Mesendoderm (in vitro differentiated cells): ENCODE data around the gene CAMTA1.

Experiments
- DNase-seq: peaks from one replicate; pipeline ENCODE4 v3.0.0; 2013
- H2AK5ac ChIP-seq: 2 replicates; pipeline ENCODE4 v1.6.1; 2013; ENCODE audit warnings: low read length, inconsistent platforms
- H2BK120ac ChIP-seq: 2 replicates; pipeline ENCODE4 v1.6.1; 2013; ENCODE audit warnings: low read depth, mild to moderate bottlenecking, low read length, moderate library complexity, mixed read lengths
- H2BK15ac ChIP-seq: replicated peaks from 2 replicates; pipeline ENCODE4 v1.6.1; 2013; ENCODE audit warnings: low read depth, mild to moderate bottlenecking, moderate library complexity
- H2BK5ac ChIP-seq: 2 replicates; pipeline ENCODE4 v1.6.1; 2013; ENCODE audit warnings: low read length, inconsistent platforms
- H3K18ac ChIP-seq: 2 replicates; pipeline ENCODE4 v1.6.1; 2013; ENCODE audit warnings: mild to moderate bottlenecking, low read length, mixed read lengths
- H3K23ac ChIP-seq: one replicate; pipeline ENCODE4 v1.6.1; 2013; ENCODE audit warnings: low read length
- H3K27ac ChIP-seq: 2 replicates; pipeline ENCODE4 v1.5.1; 2013; ENCODE audit warnings: low read depth, mild to moderate bottlenecking, inconsistent platforms, low read length, moderate library complexity
- H3K27me3 ChIP-seq: 2 replicates; pipeline ENCODE4 v1.6.1; 2013; ENCODE audit warnings: low read length, control low read depth, mild to moderate bottlenecking, inconsistent platforms; ENCODE audit not compliant: insufficient read depth, poor library complexity
- H3K36me3 ChIP-seq: 2 replicates; pipeline ENCODE4 v1.6.1; 2013; ENCODE audit warnings: low read length, inconsistent platforms; ENCODE audit not compliant: control insufficient read depth, insufficient read depth
- H3K4ac ChIP-seq: one replicate; pipeline ENCODE4 v1.6.1; 2013; ENCODE audit warnings: low read depth, mild to moderate bottlenecking, low read length, moderate library complexity
- H3K4me1 ChIP-seq: 2 replicates; pipeline ENCODE4 v1.6.1; 2013; ENCODE audit warnings: low read depth, low read length, inconsistent platforms; ENCODE audit not compliant: control insufficient read depth
- H3K4me2 ChIP-seq: 2 replicates; pipeline ENCODE4 v1.6.1; 2013; ENCODE audit warnings: low read length
- H3K4me3 ChIP-seq: 2 replicates; pipeline ENCODE4 v1.5.1; 2013; ENCODE audit warnings: mild to moderate bottlenecking, low read length
- H3K56ac ChIP-seq: one replicate; pipeline ENCODE4 v1.6.1; 2013; ENCODE audit warnings: low read length
- H3K79me1 ChIP-seq: 2 replicates; pipeline ENCODE4 v1.6.1; 2013; ENCODE audit warnings: low read length, inconsistent platforms
- H3K79me2 ChIP-seq: 2 replicates; pipeline ENCODE4 v1.6.1; 2013; ENCODE audit warnings: mild to moderate bottlenecking, low read length; ENCODE audit not compliant: control insufficient read depth, insufficient read depth
- H3K9ac ChIP-seq: 2 replicates; pipeline ENCODE4 v1.6.1; 2013; ENCODE audit warnings: low read length, inconsistent platforms
- H4K5ac ChIP-seq: one replicate; pipeline ENCODE4 v1.6.1; 2013; ENCODE audit warnings: low read length
- H4K8ac ChIP-seq: one replicate; pipeline ENCODE4 v1.6.1; 2013; ENCODE audit warnings: low read depth, mild to moderate bottlenecking, control low read depth, low read length, moderate library complexity
- WGBS: extraction: QIAGEN DNeasy Blood & Tissue Kit; methylation state at CpG from one replicate; pipeline ENCODE4 v1.1.7; 2013; ENCODE audit warnings: low lambda C conversion rate, missing lambda C conversion rate; ENCODE audit not compliant: insufficient coverage; ENCODE audit errors: extremely low coverage; 5-methylcytosine and 5-hydroxymethylcytosine counted together

CAMTA1 gene

DNA sequence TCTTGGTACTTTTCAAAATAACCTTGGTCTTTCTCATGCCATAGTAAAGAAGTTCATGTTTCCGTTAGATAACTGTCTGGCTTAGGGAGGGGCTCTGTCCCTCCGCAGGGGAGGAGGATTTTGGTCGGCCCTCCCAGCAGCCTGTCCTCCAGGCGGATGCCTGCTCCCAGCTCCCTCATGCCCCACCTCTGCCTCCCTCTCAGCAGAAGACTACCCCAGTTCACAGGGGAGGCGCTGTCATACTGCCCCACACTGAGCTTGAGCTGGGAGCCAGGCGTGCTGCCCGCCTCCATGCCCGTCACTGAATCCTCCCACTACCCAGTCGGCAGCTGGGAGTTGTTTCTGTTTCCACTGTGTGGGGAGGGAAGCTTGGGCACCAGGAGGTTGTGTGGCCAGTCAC lies 127.3 kb downstream of the CAMTA1 start:
- no peaks in the 10 kb centered on the region for H3K27me3 ChIP-seq
- H4K8ac ChIP-seq, result no peak overlapping the region
- H4K5ac ChIP-seq, result no peak overlapping the region
- no peaks in the 10 kb centered on the region for H3K79me1 ChIP-seq
- H3K9ac ChIP-seq, result no peak overlapping the region
- no CpG with 5 or more reads among the region's 9 CpGs for WGBS
- H2BK120ac ChIP-seq, result no peak overlapping the region
- H3K4ac ChIP-seq, result no peak overlapping the region
- peaks cover 4% of the 10 kb centered on the region for H3K4me1 ChIP-seq
- no peak overlapping the region for H3K4me2 ChIP-seq
- peak overlapping the region; percentile 34 for H3K27ac ChIP-seq
- DNase-seq, result no peak
- no peak overlapping the region for H3K23ac ChIP-seq
- H3K79me2 ChIP-seq, result no peaks in the 10 kb centered on the region
- no peaks in the 10 kb centered on the region for H3K36me3 ChIP-seq
- H3K4me3 ChIP-seq, result no peak overlapping the region
- H2BK15ac ChIP-seq, result no peak overlapping the region
- no peak overlapping the region for H2AK5ac ChIP-seq
- no peak overlapping the region for H3K56ac ChIP-seq
- no peak overlapping the region for H2BK5ac ChIP-seq
- H3K18ac ChIP-seq, result no peak overlapping the region

GRCh38 chr1:6913086-6913485 lies 127.8 kb downstream of the CAMTA1 start:
- H3K56ac ChIP-seq, result no peak overlapping the region
- no peak overlapping the region for H4K8ac ChIP-seq
- no peak overlapping the region for H2BK15ac ChIP-seq
- no peaks in the 10 kb centered on the region for H3K79me2 ChIP-seq
- H3K27ac ChIP-seq, result no peak overlapping the region
- no peak overlapping the region for H3K4me3 ChIP-seq
- H4K5ac ChIP-seq, result no peak overlapping the region
- no peak for DNase-seq
- H2BK120ac ChIP-seq, result no peak overlapping the region
- no peak overlapping the region for H3K9ac ChIP-seq
- no peak overlapping the region for H3K4me2 ChIP-seq
- H3K18ac ChIP-seq, result no peak overlapping the region
- no peak overlapping the region for H2AK5ac ChIP-seq
- no peak overlapping the region for H2BK5ac ChIP-seq
- H3K4me1 ChIP-seq, result peaks cover 4% of the 10 kb centered on the region
- H3K36me3 ChIP-seq, result no peaks in the 10 kb centered on the region
- H3K79me1 ChIP-seq, result no peaks in the 10 kb centered on the region
- H3K4ac ChIP-seq, result no peak overlapping the region
- no peak overlapping the region for H3K23ac ChIP-seq
- H3K27me3 ChIP-seq, result no peaks in the 10 kb centered on the region
- no CpG with 5 or more reads among the region's 5 CpGs for WGBS

- Histone ChIP-seq H3K36me3 (no peaks in the 10 kb centered on the region), H3K79me1 (no peaks in the 10 kb centered on the region), H3K4ac (no peak overlapping the region), H3K27me3 (no peaks in the 10 kb centered on the region), H4K8ac (no peak overlapping the region), H3K18ac (no peak overlapping the region), H3K4me2 (no peak overlapping the region), H3K23ac (no peak overlapping the region), H3K4me3 (no peak overlapping the region), H3K4me1 (peaks cover 4% of the 10 kb centered on the region), H3K79me2 (no peaks in the 10 kb centered on the region), H2AK5ac (no peak overlapping the region), H4K5ac (no peak overlapping the region), H2BK5ac (no peak overlapping the region), H2BK120ac (no peak overlapping the region), H3K56ac (no peak overlapping the region), H3K27ac (no peak overlapping the region), H3K9ac (no peak overlapping the region), H2BK15ac (no peak overlapping the region)
- DNase-seq, result no peak
- WGBS, result no CpG with 5 or more reads among the region's 9 CpGs
These were observed 129.5 kb downstream of the CAMTA1 start for GRCh38 chr1:6914706-6915105.

- no peak overlapping the region for H2BK5ac ChIP-seq
- H3K18ac ChIP-seq, result no peak overlapping the region
- no peak for DNase-seq
- H3K56ac ChIP-seq, result no peak overlapping the region
- H4K5ac ChIP-seq, result no peak overlapping the region
- no peak overlapping the region for H3K4me2 ChIP-seq
- H3K27me3 ChIP-seq, result no peaks in the 10 kb centered on the region
- H2BK15ac ChIP-seq, result no peak overlapping the region
- WGBS, result no CpG with 5 or more reads among the region's 17 CpGs
- H2AK5ac ChIP-seq, result no peak overlapping the region
- no peaks in the 10 kb centered on the region for H3K36me3 ChIP-seq
- no peaks in the 10 kb centered on the region for H3K79me1 ChIP-seq
- no peak overlapping the region for H4K8ac ChIP-seq
- no peak overlapping the region for H3K27ac ChIP-seq
- no peak overlapping the region for H3K9ac ChIP-seq
- peaks cover 4% of the 10 kb centered on the region for H3K4me1 ChIP-seq
- no peaks in the 10 kb centered on the region for H3K79me2 ChIP-seq
- H2BK120ac ChIP-seq, result no peak overlapping the region
- H3K4me3 ChIP-seq, result no peak overlapping the region
- H3K23ac ChIP-seq, result no peak overlapping the region
- no peak overlapping the region for H3K4ac ChIP-seq
These were observed 130.8 kb downstream of the CAMTA1 start for GRCh38 chr1:6915999-6916565.

GRCh38 chr1:6917067-6917466 lies 131.8 kb downstream of the CAMTA1 start:
- no peak overlapping the region for H4K8ac ChIP-seq
- H3K27ac ChIP-seq, result no peak overlapping the region
- WGBS, result no CpG with 5 or more reads among the region's 4 CpGs
- H3K4ac ChIP-seq, result no peak overlapping the region
- H2BK15ac ChIP-seq, result no peak overlapping the region
- no peak overlapping the region for H2BK5ac ChIP-seq
- no peak overlapping the region for H3K18ac ChIP-seq
- no peak overlapping the region for H3K4me3 ChIP-seq
- H2AK5ac ChIP-seq, result no peak overlapping the region
- no peak overlapping the region for H3K56ac ChIP-seq
- no peak for DNase-seq
- H3K79me2 ChIP-seq, result no peaks in the 10 kb centered on the region
- no peak overlapping the region for H3K23ac ChIP-seq
- H3K27me3 ChIP-seq, result no peaks in the 10 kb centered on the region
- no peak overlapping the region for H3K9ac ChIP-seq
- H3K4me1 ChIP-seq, result peaks cover 4% of the 10 kb centered on the region
- H3K36me3 ChIP-seq, result no peaks in the 10 kb centered on the region
- H4K5ac ChIP-seq, result no peak overlapping the region
- H3K4me2 ChIP-seq, result no peak overlapping the region
- no peaks in the 10 kb centered on the region for H3K79me1 ChIP-seq
- H2BK120ac ChIP-seq, result no peak overlapping the region

DNA sequence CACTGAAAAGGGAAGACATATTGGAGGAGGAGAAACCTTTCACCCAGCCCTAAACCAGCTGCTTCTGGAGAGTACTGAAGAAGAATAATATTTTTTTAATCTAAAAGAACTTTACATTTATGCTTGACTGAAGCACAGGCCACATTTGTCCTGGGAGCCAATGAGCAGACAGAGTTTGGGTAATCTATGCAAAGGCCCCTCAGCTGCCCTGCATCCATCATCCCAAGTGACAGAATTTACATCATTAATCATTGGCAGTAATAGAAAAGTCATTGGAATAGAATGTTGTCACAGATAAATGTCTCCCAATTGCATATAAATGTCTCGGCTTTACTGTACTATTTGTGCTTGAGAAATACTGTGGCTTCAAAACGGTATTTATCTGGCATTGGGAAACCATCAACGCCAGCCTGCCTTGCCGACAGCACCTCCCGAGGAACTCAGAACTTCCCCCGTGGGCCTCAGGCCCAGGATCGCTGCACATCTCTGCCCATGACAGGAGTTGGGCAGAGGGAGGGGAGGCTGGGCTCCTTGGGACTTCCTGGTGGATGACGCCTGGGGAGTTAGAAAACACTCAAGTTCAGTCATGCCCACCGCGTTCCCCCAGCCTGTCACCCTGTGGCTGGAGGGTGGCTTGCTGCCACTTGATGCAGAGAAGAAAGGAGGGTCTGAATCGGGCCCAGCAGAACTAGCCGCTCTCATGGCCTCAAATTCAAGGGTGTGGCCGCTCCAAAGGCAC lies 133.1 kb downstream of the CAMTA1 start:
- Histone ChIP-seq H4K5ac (no peak overlapping the region), H2BK5ac (no peak overlapping the region), H3K18ac (no peak overlapping the region), H3K9ac (no peak overlapping the region), H3K27ac (no peak overlapping the region), H3K23ac (no peak overlapping the region), H3K79me2 (no peaks in the 10 kb centered on the region), H2BK15ac (no peak overlapping the region), H3K27me3 (no peaks in the 10 kb centered on the region), H2AK5ac (no peak overlapping the region), H3K4me1 (no peaks in the 10 kb centered on the region), H3K36me3 (no peaks in the 10 kb centered on the region), H3K79me1 (no peaks in the 10 kb centered on the region), H3K56ac (no peak overlapping the region), H3K4ac (no peak overlapping the region), H2BK120ac (no peak overlapping the region), H3K4me3 (no peak overlapping the region), H3K4me2 (no peak overlapping the region), H4K8ac (no peak overlapping the region)
- WGBS, result no CpG with 5 or more reads among the region's 13 CpGs
- no peak for DNase-seq
